ENCODE measurements around the gene DCAF8. TPM values are rescaled to one million over a fixed set of nuclear protein-coding genes. Genes with fewer than 3 reads are reported as not detected.

The DCAF8 gene
- polyA plus RNA-seq, 3 donors: 35.5 to 205 (median 44.6) TPM

DNA sequence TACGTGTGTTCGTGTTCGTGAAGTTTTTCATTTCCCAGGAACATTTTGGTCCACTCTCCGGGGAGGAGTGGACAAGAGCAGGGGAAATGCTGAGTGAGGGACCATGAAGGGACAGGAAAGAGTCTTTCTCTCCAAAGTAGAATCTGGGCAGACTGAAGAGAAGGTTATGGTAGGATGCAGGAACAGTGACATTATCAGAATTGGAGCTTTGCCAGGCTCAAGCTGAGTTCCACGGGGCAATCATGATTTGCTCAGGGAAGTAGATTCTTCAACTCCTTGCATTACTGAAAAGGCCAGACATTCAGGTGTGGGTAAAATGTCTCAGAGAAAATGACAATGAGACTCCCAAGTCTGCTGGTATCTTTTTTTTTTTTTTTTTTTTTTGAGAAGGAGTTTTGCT, 94.3 kb downstream of the DCAF8 start:
- no peak overlapping the region for H2AFZ ChIP-seq (ENCODE audit: insufficient read depth, low read depth, low read length, poor library complexity, severe bottlenecking)
- H3K36me3 ChIP-seq (replicated peaks in 1 of 2; ENCODE audit: control insufficient read depth in 1 of 2, insufficient read depth in 2 of 2, low read length in 2 of 2): no peaks in the 10 kb centered on the region
- DNase-seq: no peak
- no peak for TF ChIP-seq CTCF (IDR thresholded peaks at IDR 0.05)
- H3K27me3 Mint-ChIP-seq (ENCODE audit: low read depth in 3 of 3): peaks cover 1 to 5% (median 3%) of the 10 kb centered on the region in 3 donors
- intact Hi-C loops (cut with micrococcal nuclease): no loop called here
- no peaks in the 10 kb centered on the region for H3K27me3 ChIP-seq (ENCODE audit: control insufficient read depth in 2 of 2, insufficient read depth in 2 of 2, low read length in 2 of 2)
- no peaks in the 10 kb centered on the region for H3K9me3 Mint-ChIP-seq
- peak overlapping the region; percentile 19 for H3K4me2 ChIP-seq (replicated peaks; ENCODE audit: extremely low read depth, low read length, poor library complexity, severe bottlenecking)
- no peak overlapping the region for H3K9ac ChIP-seq (ENCODE audit: insufficient read depth, low read length, poor library complexity, severe bottlenecking)
- no peak overlapping the region for H3K27ac ChIP-seq (ENCODE audit: low read depth in 1 of 2, low read length in 2 of 2)
- no peak overlapping the region for H3K27ac Mint-ChIP-seq
- H3K4me3 ChIP-seq (replicated peaks in 1 of 3; ENCODE audit: low read depth in 2 of 3, low read length in 3 of 3): no peak overlapping the region
- no peaks in the 10 kb centered on the region for H4K20me1 ChIP-seq (ENCODE audit: insufficient read depth, low read length)
- no peaks in the 10 kb centered on the region for H3K79me2 ChIP-seq (ENCODE audit: insufficient read depth, low read length)
- H3K4me1 Mint-ChIP-seq: peaks cover 48% of the 10 kb centered on the region
- no peaks in the 10 kb centered on the region for H3K36me3 Mint-ChIP-seq
- peaks cover 62 to 72% of the 10 kb centered on the region in 2 donors for H3K4me1 ChIP-seq (ENCODE audit: control insufficient read depth in 1 of 2, insufficient read depth in 2 of 2, low read length in 2 of 2)
- H3K9me3 ChIP-seq (replicated peaks in 1 of 2; ENCODE audit: control insufficient read depth in 1 of 2, insufficient read depth in 1 of 2, low read length in 2 of 2): no peaks in the 10 kb centered on the region
- no peak overlapping the region for H3K4me3 Mint-ChIP-seq
- WGBS (ENCODE audit: insufficient coverage): 56% methylated on average over 2 of the region's 5 CpGs

GRCh38 chr1:160167580-160167979, 94.8 kb downstream of the DCAF8 start:
- peaks cover 53% of the 10 kb centered on the region for H3K4me1 Mint-ChIP-seq
- intact Hi-C loops (cut with micrococcal nuclease): no loop called here
- no peaks in the 10 kb centered on the region for H3K9me3 ChIP-seq (replicated peaks in 1 of 2; ENCODE audit: control insufficient read depth in 1 of 2, insufficient read depth in 1 of 2, low read length in 2 of 2)
- no peak for TF ChIP-seq CTCF (IDR thresholded peaks at IDR 0.05)
- no peak overlapping the region for H3K27ac ChIP-seq (ENCODE audit: low read depth in 1 of 2, low read length in 2 of 2)
- H3K4me1 ChIP-seq (ENCODE audit: control insufficient read depth in 1 of 2, insufficient read depth in 2 of 2, low read length in 2 of 2): peaks cover 66 to 76% of the 10 kb centered on the region in 2 donors
- peak overlapping the region; percentile 43 for H3K4me2 ChIP-seq (replicated peaks; ENCODE audit: extremely low read depth, low read length, poor library complexity, severe bottlenecking)
- no peak overlapping the region for H3K27ac Mint-ChIP-seq
- H3K4me3 Mint-ChIP-seq: no peak overlapping the region
- 93% methylated on average over 3 of the region's 6 CpGs for WGBS (ENCODE audit: insufficient coverage)
- H3K4me3 ChIP-seq (replicated peaks in 1 of 3; ENCODE audit: low read depth in 2 of 3, low read length in 3 of 3): no peak overlapping the region
- no peaks in the 10 kb centered on the region for H3K79me2 ChIP-seq (ENCODE audit: insufficient read depth, low read length)
- peaks cover 1 to 5% (median 3%) of the 10 kb centered on the region in 3 donors for H3K27me3 Mint-ChIP-seq (ENCODE audit: low read depth in 3 of 3)
- no peak for DNase-seq
- H3K36me3 ChIP-seq (replicated peaks in 1 of 2; ENCODE audit: control insufficient read depth in 1 of 2, insufficient read depth in 2 of 2, low read length in 2 of 2): no peaks in the 10 kb centered on the region
- H3K9ac ChIP-seq (ENCODE audit: insufficient read depth, low read length, poor library complexity, severe bottlenecking): no peak overlapping the region
- H3K36me3 Mint-ChIP-seq: no peaks in the 10 kb centered on the region
- no peaks in the 10 kb centered on the region for H3K27me3 ChIP-seq (ENCODE audit: control insufficient read depth in 2 of 2, insufficient read depth in 2 of 2, low read length in 2 of 2)
- no peaks in the 10 kb centered on the region for H3K9me3 Mint-ChIP-seq
- H2AFZ ChIP-seq (ENCODE audit: insufficient read depth, low read depth, low read length, poor library complexity, severe bottlenecking): no peak overlapping the region
- no peaks in the 10 kb centered on the region for H4K20me1 ChIP-seq (ENCODE audit: insufficient read depth, low read length)
